Measurements from ENCODE around the gene INTS12. TPM values are rescaled to one million over a fixed set of nuclear protein-coding genes. Genes with fewer than 3 reads are reported as not detected.
A peak's percentile ranks its signal among the peaks of the same experiment; 100 is the strongest.

INTS12 gene
- total RNA-seq (10 to 100 TPM; 17.8 to 19.9 TPM), total RNA-seq (10.3 to 26.8 (median 15.5) reads per million in 172 experiments)
- polyA plus RNA-seq (2013, experiment 1 of 2) = 16.8 TPM
- 17.3 TPM for polyA plus RNA-seq (2013, experiment 2 of 2)

- Histone ChIP-seq H3K4me1 (ENCODE audit: insufficient read depth, low read length) (peaks cover 9% of the 10 kb centered on the region), H3K9me3 (ENCODE audit: control insufficient read depth in 1 of 2, insufficient read depth in 1 of 2, low read length in 2 of 2) (no peaks in the 10 kb centered on the region), H3K36me3 (ENCODE audit: insufficient read depth, low read length) (no peaks in the 10 kb centered on the region), H3K4me3 (ENCODE audit: low read length) (peak within 1 kb of the TSS; percentile 68), H3K27ac (ENCODE audit: low read depth in 1 of 2, low read length in 2 of 2) (peak within 1 kb of the TSS; percentile 43 to 62), H3K27me3 (ENCODE audit: control insufficient read depth in 1 of 2, insufficient read depth in 2 of 2, low read length in 2 of 2) (no peaks in the 10 kb centered on the region)
- ChIA-PET POLR2A (interaction anchor here (1.2 to 2.4 kb wide), 3 partner anchors 10 to 607 kb away, joined by 4 to 16 read pairs (median 10); partner anchors contain the start of genes PPA2 and TBCK), CTCF (no interaction called here)
- Mint-ChIP-seq H3K4me3 (peak within 1 kb of the TSS; percentile 100), H3K36me3 (ENCODE audit: low read depth) (peaks cover 11% of the 10 kb centered on the region), H3K9me3 (no peaks in the 10 kb centered on the region), H3K27ac (peak within 1 kb of the TSS; percentile 94), H3K4me1 (ENCODE audit: low read depth) (peaks cover 41% of the 10 kb centered on the region), H3K27me3 (no peaks in the 10 kb centered on the region)
- no peak for TF ChIP-seq CTCF (IDR thresholded peaks at IDR 0.05)
- ATAC-seq (ENCODE audit: poor library complexity) (peak; percentile 90), DNase-seq (peak; percentile 77 to 93 (median 84))
- intact Hi-C loops (cut with DNase I, micrococcal nuclease) = loop anchor here (5.0 to 10.0 kb wide), 3 partner anchors 231 to 609 kb away; partner anchors contain the start of genes AIMP1 (in 1 of the 2), PPA2 (in 1 of the 2) and TBCK (in 1 of the 2)
These were observed at the start of gene INTS12, which contains the start of gene GSTCD for GRCh38 chr4:105708181-105709080. INTS12 (minus strand) TSS chr4:105708689; CDS start chr4:105700005, 8,684 bp downstream. GSTCD (plus strand) TSS chr4:105708784; CDS start chr4:105717614, 8,830 bp downstream.

- ATAC-seq (ENCODE audit: poor library complexity) = no peak
- no peak overlapping the region for H3K27ac Mint-ChIP-seq
- H3K36me3 ChIP-seq (ENCODE audit: insufficient read depth, low read length) = no peaks in the 10 kb centered on the region
These were observed 46.9 kb upstream of the INTS12 start for GRCh38 chr4:105755375-105755774.

GRCh38 chr4:105753361-105753760 is 44.9 kb upstream of the INTS12 start:
- H3K9me3 Mint-ChIP-seq = peaks cover 2% of the 10 kb centered on the region
- no peak for TF ChIP-seq CTCF (IDR thresholded peaks at IDR 0.05)
- Histone ChIP-seq H3K4me1 (ENCODE audit: insufficient read depth, low read length) (no peaks in the 10 kb centered on the region), H3K27me3 (ENCODE audit: control insufficient read depth in 1 of 2, insufficient read depth in 2 of 2, low read length in 2 of 2) (no peaks in the 10 kb centered on the region), H3K36me3 (ENCODE audit: insufficient read depth, low read length) (no peaks in the 10 kb centered on the region), H3K9me3 (ENCODE audit: control insufficient read depth in 1 of 2, insufficient read depth in 1 of 2, low read length in 2 of 2) (no peaks in the 10 kb centered on the region), H3K4me3 (ENCODE audit: low read length) (no peak overlapping the region), H3K27ac (ENCODE audit: low read depth in 1 of 2, low read length in 2 of 2) (no peak overlapping the region)
- CTCF ChIA-PET = no interaction called here
- no peak overlapping the region for H3K27ac Mint-ChIP-seq
- DNase-seq (no peak), ATAC-seq (ENCODE audit: poor library complexity) (no peak)
- POLR2A ChIA-PET = no interaction called here
- intact Hi-C loops (cut with DNase I, micrococcal nuclease) = no loop called here
- H3K4me3 Mint-ChIP-seq = no peak overlapping the region
- H3K27me3 Mint-ChIP-seq = no peaks in the 10 kb centered on the region
- no peaks in the 10 kb centered on the region for H3K36me3 Mint-ChIP-seq (ENCODE audit: low read depth)
- no peaks in the 10 kb centered on the region for H3K4me1 Mint-ChIP-seq (ENCODE audit: low read depth)

More at GRCh38 chr4:105755375-105755774, 46.9 kb upstream of the INTS12 start:
- CTCF ChIA-PET = interaction anchor here (0.6 kb wide), 1 partner anchor 393 kb away, joined by 5 read pairs; no protein-coding TSS in a partner anchor
- Histone ChIP-seq H3K4me3 (ENCODE audit: low read length) (no peak overlapping the region), H3K4me1 (ENCODE audit: insufficient read depth, low read length) (no peaks in the 10 kb centered on the region), H3K27me3 (ENCODE audit: control insufficient read depth in 1 of 2, insufficient read depth in 2 of 2, low read length in 2 of 2) (no peaks in the 10 kb centered on the region), H3K9me3 (ENCODE audit: control insufficient read depth in 1 of 2, insufficient read depth in 1 of 2, low read length in 2 of 2) (no peaks in the 10 kb centered on the region), H3K27ac (ENCODE audit: low read depth in 1 of 2, low read length in 2 of 2) (no peak overlapping the region)
- DNase-seq = no peak
- Mint-ChIP-seq H3K9me3 (peaks cover 2% of the 10 kb centered on the region), H3K4me1 (ENCODE audit: low read depth) (no peaks in the 10 kb centered on the region), H3K4me3 (no peak overlapping the region), H3K27me3 (no peaks in the 10 kb centered on the region), H3K36me3 (ENCODE audit: low read depth) (no peaks in the 10 kb centered on the region)
- intact Hi-C loops (cut with DNase I, micrococcal nuclease) = no loop called here
- TF ChIP-seq CTCF (IDR thresholded peaks at IDR 0.05) = no peak
- POLR2A ChIA-PET = no interaction called here
